GM10266 (cell line): ENCODE results near the gene PUS1.

Experiments
- DNase-seq: peaks from one replicate; pipeline ENCODE4 v3.0.0; 2012; ENCODE audit errors: extremely low spot score
- TF ChIP-seq, protein P1 (sequence below): IDR thresholded peaks from 2 replicates; pipeline ENCODE4 v1.5.1; 2012; ENCODE audit warnings: mild to moderate bottlenecking, low read depth; ENCODE audit not compliant: control insufficient read depth, insufficient read depth; ENCODE audit errors: missing control alignments

The PUS1 gene

DNA sequence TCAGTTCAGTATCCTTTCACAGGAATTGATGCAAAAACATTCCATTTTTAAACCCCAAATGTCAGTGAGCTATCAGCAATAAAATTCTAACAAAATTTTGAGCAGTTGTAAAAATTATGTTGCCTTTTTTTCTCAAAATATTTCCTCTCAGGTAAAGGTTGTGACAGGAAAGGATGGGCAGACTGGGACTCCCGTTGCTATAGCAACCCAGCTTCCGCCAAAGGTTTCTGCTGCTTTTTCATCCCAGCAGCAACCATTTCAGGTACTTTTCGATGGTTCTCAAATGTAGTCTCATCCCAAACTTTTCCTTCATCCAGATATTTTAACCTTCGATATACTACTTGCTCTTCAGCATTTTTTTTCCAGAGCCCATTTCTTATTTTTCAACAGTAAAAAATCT lies 34.3 kb downstream of the PUS1 start:
- no peak for DNase-seq
- TF ChIP-seq, protein P1, sequence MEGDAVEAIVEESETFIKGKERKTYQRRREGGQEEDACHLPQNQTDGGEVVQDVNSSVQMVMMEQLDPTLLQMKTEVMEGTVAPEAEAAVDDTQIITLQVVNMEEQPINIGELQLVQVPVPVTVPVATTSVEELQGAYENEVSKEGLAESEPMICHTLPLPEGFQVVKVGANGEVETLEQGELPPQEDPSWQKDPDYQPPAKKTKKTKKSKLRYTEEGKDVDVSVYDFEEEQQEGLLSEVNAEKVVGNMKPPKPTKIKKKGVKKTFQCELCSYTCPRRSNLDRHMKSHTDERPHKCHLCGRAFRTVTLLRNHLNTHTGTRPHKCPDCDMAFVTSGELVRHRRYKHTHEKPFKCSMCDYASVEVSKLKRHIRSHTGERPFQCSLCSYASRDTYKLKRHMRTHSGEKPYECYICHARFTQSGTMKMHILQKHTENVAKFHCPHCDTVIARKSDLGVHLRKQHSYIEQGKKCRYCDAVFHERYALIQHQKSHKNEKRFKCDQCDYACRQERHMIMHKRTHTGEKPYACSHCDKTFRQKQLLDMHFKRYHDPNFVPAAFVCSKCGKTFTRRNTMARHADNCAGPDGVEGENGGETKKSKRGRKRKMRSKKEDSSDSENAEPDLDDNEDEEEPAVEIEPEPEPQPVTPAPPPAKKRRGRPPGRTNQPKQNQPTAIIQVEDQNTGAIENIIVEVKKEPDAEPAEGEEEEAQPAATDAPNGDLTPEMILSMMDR: no peak

DNA sequence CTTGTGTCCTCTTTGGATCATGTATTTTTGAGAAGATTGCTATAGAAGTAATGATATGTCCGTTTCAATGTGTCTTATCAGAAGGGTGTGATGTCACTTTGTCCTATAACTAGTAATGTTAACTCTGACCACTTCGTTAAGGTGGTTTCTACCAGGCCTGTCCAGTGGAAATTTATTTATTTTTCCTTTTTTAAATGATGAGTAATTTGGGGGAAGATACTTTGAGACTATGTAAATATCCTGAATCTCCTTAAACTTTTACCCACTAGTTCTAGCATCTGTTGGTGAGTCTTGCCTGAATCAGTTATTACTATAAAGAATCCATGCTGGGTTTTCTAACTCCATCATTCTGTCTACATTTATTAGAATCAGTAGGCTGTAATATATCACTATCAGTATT lies 36.0 kb downstream of the PUS1 start:
- DNase-seq: no peak
- TF ChIP-seq, protein P1: no peak

DNA sequence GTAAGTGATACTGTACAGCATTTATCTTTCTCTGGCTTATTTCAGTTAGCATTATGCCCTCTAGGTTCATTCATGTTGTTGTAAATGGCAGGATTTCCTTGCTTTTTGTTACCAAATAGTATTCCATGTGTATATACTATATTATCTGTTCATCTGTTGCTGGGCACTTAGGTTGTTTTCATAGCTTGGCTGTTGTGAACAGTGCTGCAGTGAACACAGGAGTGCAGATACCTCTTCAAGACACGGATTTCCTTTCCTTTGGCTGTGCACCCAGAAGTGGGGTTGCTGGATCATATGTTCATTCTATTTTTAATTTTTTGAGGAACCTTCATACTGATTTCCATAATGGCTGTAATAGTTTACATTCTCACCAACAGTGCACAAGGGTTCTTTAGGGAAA lies 42.1 kb downstream of the PUS1 start:
- TF ChIP-seq, protein P1: no peak
- no peak for DNase-seq

- no peak for DNase-seq
- TF ChIP-seq, protein P1: no peak
These were observed 46.2 kb downstream of the PUS1 start for GRCh38 chr12:131975228-131975627.

- DNase-seq: no peak
- TF ChIP-seq, protein P1: no peak
These were observed 50.5 kb downstream of the PUS1 start for GRCh38 chr12:131979606-131980005.

DNA sequence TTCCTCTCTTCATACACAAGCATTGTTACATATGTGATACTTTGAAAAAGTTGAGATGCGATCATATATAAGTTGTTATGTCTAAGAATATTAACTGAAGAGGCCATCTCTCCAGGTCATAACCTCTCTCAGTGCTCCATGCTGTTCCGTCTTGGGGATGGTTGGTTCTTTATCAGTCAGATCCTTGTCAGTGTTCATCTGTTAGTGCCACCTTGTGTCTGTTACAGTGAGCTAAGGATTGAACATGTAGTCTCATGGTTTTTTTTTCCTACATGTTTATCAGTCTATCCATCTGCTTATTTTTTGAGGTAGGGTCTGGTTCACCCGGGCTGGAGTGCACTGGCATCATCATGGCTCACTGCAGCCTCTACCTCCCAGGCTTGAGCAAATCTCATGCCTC lies 51.2 kb downstream of the PUS1 start:
- TF ChIP-seq, protein P1: no peak
- DNase-seq: peak; percentile 6

GRCh38 chr12:131981388-131981787 lies 52.3 kb downstream of the PUS1 start:
- TF ChIP-seq, protein P1: no peak
- DNase-seq: no peak
